Activated naive CD4-positive, alpha-beta T cell treated with anti-CD3 and anti-CD28 coated beads, Interleukin-2, amount 50 U/mL, for 24 hours (primary cell): ENCODE results near the gene PDSS2.
"Not testable (repeated sequence)": the region's sequence is repeated elsewhere in the genome, so short reads cannot be mapped to it uniquely, and the experiment has no call there.

ENCODE experiments used
- H3K27ac Mint-ChIP-seq: one replicate; pipeline ENCODE4 v1.8.0; 2021; ENCODE audit warnings: mild to moderate bottlenecking, mixed read lengths
- H3K27me3 Mint-ChIP-seq: one replicate; pipeline ENCODE4 v1.8.0; 2021; ENCODE audit warnings: mixed read lengths
- H3K36me3 Mint-ChIP-seq: one replicate; pipeline ENCODE4 v1.8.0; 2021; ENCODE audit warnings: mixed read lengths
- H3K4me1 Mint-ChIP-seq: one replicate; pipeline ENCODE4 v1.8.0; 2021; ENCODE audit warnings: mixed read lengths
- H3K4me3 Mint-ChIP-seq: one replicate; pipeline ENCODE4 v1.8.0; 2021; ENCODE audit warnings: mild to moderate bottlenecking, mixed read lengths
- H3K9me3 Mint-ChIP-seq: one replicate; pipeline ENCODE4 v1.8.0; 2021; ENCODE audit warnings: mixed read lengths

Gene PDSS2

DNA sequence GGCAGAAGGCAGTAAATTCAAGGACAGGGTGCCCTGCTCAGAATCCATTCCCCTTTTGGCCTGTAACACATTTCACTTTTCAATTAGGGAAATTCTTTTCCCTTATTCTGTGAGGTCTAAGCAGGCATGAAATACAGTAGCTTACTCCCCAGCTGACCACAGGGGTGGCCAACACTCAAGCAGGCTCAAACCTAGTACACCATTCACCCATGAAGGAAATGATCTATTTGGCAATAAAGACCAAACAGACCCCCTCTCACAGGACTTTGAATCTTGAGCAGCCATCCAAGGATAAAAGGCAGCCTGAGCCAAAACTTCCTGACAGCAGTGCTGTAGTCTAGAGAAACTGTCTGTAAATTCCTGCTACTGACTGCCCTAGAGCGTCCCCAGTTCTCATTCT, 17.7 kb downstream of the PDSS2 start:
- Mint-ChIP-seq H3K36me3 (peaks cover 19% of the 10 kb centered on the region), H3K27me3 (no peaks in the 10 kb centered on the region), H3K9me3 (peaks cover 2% of the 10 kb centered on the region), H3K4me3 (no peak overlapping the region), H3K4me1 (peaks cover 39% of the 10 kb centered on the region), H3K27ac (no peak overlapping the region)

DNA sequence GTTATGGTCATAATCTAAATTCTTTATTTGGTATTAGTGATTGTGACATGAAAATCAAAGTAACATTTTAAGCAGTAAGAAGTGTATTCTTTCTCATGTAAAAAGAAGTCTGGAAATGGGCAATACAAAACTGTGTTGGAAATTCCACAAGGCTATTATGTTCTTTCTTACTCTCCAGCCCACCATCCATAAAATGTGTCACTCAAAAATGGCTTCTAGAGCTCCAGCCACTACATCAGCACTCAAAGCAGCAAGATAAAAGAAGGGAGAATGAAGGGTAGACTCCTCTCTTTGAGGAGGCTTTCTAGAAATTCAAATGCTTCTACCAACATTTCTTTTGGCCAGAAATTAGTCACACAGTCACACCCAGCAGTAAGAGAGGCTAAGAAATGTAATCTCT, 18.4 kb downstream of the PDSS2 start:
- Mint-ChIP-seq H3K4me3 (no peak overlapping the region), H3K4me1 (peaks cover 39% of the 10 kb centered on the region), H3K27me3 (no peaks in the 10 kb centered on the region), H3K9me3 (no peaks in the 10 kb centered on the region), H3K36me3 (peaks cover 15% of the 10 kb centered on the region), H3K27ac (no peak overlapping the region)

DNA sequence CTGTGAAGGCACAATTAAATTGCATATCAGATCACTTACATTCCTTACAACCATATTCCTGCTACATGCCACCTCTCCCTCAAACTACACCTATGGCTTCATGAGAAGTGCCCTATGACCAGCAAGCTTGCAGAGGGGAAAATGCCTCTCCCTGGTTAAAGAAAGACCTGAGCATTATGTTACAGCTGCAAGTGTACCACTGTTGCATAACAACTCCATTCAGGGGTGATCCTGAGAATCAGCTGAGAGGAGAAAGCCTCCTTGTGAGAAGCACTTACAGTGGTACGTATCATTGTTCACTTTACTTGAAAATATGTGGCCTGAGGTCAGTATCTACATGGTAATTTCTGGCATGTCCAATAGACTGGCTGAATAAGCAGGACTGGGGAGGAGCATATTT, 20.0 kb downstream of the PDSS2 start:
- Mint-ChIP-seq H3K4me1 (peaks cover 39% of the 10 kb centered on the region), H3K36me3 (peaks cover 11% of the 10 kb centered on the region), H3K4me3 (no peak overlapping the region), H3K9me3 (no peaks in the 10 kb centered on the region), H3K27ac (no peak overlapping the region), H3K27me3 (no peaks in the 10 kb centered on the region)

DNA sequence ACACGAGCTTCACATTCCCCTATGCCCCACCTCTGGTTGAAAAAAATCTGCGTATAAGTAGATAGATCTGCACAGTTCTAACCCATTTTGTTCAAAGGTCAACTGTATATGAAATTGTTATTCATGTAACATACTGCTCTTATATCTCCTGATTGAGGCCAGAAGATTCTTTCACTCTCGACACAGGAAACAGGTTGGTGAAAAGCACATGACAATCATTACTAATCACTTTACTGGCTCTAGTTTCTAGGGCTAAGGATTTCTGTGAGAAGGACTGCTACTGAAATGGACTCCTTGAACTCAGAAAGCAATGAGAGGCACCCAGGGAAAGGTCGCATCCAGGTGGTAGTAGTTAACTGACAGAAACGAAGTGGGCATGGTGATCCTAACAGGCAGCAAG, 21.7 kb downstream of the PDSS2 start:
- peaks cover 46% of the 10 kb centered on the region for H3K4me1 Mint-ChIP-seq
- peaks cover 4% of the 10 kb centered on the region for H3K9me3 Mint-ChIP-seq
- peaks cover 20% of the 10 kb centered on the region for H3K36me3 Mint-ChIP-seq
- H3K4me3 Mint-ChIP-seq: no peak overlapping the region
- H3K27ac Mint-ChIP-seq: no peak overlapping the region
- no peaks in the 10 kb centered on the region for H3K27me3 Mint-ChIP-seq

DNA sequence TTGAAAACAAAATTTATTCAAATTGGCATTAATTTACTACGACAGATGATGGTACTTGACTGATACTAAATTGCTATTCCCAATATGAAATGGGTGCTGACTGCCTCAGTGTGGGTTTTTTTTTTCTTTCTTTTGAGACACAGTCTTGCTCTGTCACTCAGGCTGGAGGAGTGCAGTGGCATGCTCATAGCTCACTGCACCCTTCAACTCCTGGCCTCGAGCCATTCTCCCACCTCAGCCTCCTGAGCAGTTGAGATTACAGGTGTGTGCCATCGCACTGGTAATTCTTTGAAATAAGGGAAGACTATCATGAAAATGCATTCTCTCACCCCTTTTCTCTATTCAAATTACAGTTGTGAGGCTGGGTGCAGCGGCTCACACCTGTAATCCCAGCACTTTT, 22.5 kb downstream of the PDSS2 start:
- Mint-ChIP-seq H3K4me3 (no peak overlapping the region), H3K27me3 (no peaks in the 10 kb centered on the region), H3K36me3 (peaks cover 17% of the 10 kb centered on the region), H3K9me3 (peaks cover 4% of the 10 kb centered on the region), H3K4me1 (peaks cover 44% of the 10 kb centered on the region), H3K27ac (no peak overlapping the region)

DNA sequence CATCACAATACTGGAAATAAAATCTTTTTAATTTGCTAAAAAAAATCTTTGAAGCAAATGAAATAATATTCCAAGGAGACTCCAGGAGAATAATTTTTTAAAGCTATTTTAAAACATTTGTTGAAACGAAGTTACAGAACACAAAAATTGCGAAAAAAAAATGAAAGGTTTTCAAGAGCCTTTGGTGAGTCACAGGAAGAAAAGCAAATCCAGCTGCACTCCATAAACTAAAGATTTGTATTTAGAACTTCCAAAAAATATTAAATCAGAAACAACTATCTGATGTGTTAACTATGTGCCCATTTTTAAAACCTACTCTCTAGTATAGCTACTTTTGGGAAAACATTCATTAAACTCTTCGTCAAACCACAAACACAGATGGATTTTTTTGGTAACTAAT, 23.6 kb downstream of the PDSS2 start:
- H3K27me3 Mint-ChIP-seq: no peaks in the 10 kb centered on the region
- peaks cover 34% of the 10 kb centered on the region for H3K4me1 Mint-ChIP-seq
- no peak overlapping the region for H3K27ac Mint-ChIP-seq
- H3K9me3 Mint-ChIP-seq: peaks cover 4% of the 10 kb centered on the region
- H3K4me3 Mint-ChIP-seq: no peak overlapping the region
- H3K36me3 Mint-ChIP-seq: peaks cover 17% of the 10 kb centered on the region

DNA sequence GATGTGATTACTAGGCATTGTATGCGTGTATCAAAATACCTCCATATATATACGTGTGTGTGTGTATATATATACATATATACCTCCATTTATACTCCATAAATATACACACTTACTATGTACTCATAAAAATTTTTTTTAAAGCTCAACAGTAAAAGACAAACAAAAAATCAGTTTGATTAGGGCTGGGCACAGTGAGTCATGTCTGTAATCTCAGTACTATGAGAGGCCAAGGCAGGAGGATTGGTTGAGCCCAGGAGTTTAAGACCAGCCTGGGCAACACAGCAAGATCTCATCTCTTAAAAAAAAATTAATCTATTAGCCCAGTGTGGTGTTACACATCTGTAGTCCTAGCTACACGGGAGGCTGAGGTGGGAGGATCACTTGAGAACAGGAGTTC, 24.6 kb downstream of the PDSS2 start:
- Mint-ChIP-seq H3K4me3 (no peak overlapping the region), H3K27me3 (no peaks in the 10 kb centered on the region), H3K9me3 (peaks cover 4% of the 10 kb centered on the region), H3K36me3 (peaks cover 15% of the 10 kb centered on the region), H3K4me1 (peaks cover 33% of the 10 kb centered on the region), H3K27ac (no peak overlapping the region)

DNA sequence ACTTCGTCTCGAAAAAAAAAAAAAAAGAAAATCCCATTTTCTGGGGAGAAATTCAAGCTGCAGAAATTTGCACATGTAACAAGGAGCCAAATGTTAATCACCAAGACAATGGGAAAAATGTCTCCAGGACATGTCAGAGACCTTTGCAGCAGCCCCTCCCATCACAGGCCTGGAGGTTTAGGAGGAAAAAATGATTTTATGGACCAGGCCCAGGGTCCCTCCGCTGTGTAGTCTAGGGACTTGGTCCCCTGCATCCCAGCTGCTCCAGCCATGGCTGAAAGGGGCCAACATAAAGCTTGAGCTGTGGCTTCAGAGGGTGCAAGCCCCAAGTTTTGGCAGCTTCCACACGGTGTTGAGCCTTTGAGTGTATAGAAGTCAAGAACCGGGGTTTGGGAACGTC, 33.4 kb downstream of the PDSS2 start:
- H3K27me3 Mint-ChIP-seq, H3K4me3 Mint-ChIP-seq, H3K27ac Mint-ChIP-seq, H3K9me3 Mint-ChIP-seq: not testable (repeated sequence)
- Mint-ChIP-seq H3K4me1 (peaks cover 14% of the 10 kb centered on the region), H3K36me3 (peaks cover 21% of the 10 kb centered on the region)

DNA sequence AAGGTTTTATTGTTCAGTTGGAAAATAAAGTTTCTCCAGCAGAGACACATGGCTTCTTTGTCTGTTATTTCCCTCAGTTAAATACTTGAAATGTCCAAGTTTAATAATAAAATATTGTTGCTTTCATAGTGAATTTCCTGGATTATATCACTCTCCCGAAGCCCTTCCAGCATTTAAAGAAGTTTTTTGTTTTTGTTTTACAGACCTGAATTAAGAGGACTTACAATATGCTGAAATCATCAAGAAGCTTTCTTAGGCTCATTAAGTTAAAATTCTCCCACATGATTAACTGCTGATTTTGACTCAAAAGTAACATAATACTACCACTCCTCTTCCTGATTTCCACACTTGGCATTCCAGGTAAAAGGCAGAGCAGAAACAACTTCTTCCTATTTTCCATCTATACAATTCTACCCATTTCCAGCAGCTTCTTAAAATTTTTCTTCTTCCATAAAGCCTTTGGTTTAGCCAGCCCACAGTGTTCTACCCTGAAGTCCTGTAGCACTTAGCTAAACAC, 35.8 kb downstream of the PDSS2 start:
- H3K36me3 Mint-ChIP-seq: peaks cover 21% of the 10 kb centered on the region
- H3K27me3 Mint-ChIP-seq: no peaks in the 10 kb centered on the region
- H3K4me3 Mint-ChIP-seq: peak overlapping the region; percentile 26
- H3K27ac Mint-ChIP-seq: no peak overlapping the region
- peaks cover 28% of the 10 kb centered on the region for H3K4me1 Mint-ChIP-seq
- H3K9me3 Mint-ChIP-seq: peaks cover 7% of the 10 kb centered on the region

DNA sequence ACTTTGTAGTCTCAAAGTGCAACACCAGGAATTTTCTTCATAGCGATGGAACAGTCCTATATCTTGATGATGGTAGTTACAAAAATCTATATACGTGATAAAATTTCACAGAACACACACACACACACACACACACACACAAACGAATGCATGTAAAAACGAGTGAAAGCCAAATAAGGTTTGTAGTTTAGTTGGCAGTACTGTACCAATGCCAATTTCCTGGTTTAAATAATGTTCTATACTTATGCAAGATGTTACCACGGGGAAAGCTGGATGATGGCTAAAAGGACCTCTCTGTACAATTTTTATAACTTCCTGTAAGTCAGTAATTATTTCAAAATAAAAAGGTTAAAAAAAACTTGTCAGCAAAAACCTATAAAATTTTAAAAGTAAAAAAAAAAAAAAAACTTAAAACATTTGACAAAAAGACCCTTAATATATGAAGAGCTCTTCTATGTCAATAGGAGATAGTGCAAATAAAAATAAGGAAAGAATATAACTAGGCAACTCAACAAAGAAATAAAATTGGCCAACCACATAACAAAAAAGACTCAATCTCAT, 37.6 kb downstream of the PDSS2 start:
- Mint-ChIP-seq H3K27ac (no peak overlapping the region), H3K4me3 (no peak overlapping the region)

DNA sequence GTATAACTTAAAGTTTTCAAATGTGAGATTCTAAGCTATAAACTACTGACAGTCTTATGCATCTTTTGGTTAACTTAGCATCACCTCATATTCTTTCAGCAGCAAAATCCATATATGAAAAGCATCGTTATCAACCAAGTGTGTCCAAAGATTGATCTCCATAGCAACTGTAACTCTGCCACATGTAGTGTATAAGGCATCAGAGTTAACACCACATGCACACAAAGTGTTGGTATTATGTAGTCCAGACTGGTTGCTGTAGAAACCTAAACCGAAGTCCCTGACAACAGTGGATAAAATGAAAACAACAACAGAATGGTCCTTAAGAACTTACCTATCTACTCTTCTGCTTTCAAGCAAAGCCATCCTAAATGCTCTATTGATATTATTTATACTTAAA, 39.6 kb downstream of the PDSS2 start:
- Mint-ChIP-seq H3K36me3 (peaks cover 8% of the 10 kb centered on the region), H3K4me1 (peaks cover 33% of the 10 kb centered on the region), H3K27ac (no peak overlapping the region), H3K27me3 (no peaks in the 10 kb centered on the region), H3K9me3 (no peaks in the 10 kb centered on the region), H3K4me3 (no peak overlapping the region)

More for the DNA sequence above, 37.6 kb downstream of the PDSS2 start:
- Mint-ChIP-seq H3K36me3 (peaks cover 16% of the 10 kb centered on the region), H3K4me1 (peaks cover 33% of the 10 kb centered on the region), H3K9me3 (peaks cover under 1% of the 10 kb centered on the region), H3K27me3 (no peaks in the 10 kb centered on the region)

DNA sequence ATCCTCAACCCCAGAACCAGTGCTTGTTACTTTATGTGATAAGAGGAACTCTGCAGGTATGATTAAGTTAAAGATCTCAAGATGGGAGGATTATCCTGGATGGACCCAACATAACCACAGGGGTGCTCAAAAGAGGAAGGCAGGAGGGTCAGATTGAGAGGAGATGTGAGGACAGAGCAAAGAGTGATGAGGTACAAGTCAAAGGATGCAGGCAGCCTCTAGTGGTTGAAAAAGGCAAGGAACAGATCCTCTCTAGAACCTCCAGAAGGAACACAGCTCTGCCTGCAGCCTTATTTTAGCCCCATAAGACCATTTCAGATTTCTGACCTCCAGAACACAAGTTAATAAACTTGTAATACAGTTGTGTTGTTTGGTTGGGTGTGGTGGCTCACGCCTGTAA, 41.2 kb downstream of the PDSS2 start:
- Mint-ChIP-seq H3K4me1 (peaks cover 27% of the 10 kb centered on the region), H3K27me3 (no peaks in the 10 kb centered on the region), H3K4me3 (no peak overlapping the region), H3K27ac (no peak overlapping the region), H3K9me3 (no peaks in the 10 kb centered on the region), H3K36me3 (peaks cover 8% of the 10 kb centered on the region)

DNA sequence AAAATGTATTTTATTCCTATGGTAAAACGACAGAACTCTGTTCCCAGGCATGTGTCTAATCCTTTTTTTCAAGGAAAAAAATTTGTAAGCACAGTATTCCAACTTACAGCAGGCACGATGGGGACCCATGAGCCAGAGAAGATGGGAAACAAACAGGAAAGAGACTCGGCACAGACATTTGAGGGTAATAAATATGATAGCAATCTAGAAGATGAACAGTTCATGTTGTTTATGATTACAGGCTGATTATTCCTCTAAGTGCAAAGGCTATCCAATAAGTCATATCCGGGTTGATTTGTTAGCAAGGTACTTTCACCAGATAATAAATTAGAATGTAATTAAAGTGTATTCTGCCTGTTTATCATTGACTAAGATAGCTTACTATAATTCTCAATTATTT, 43.2 kb downstream of the PDSS2 start:
- H3K27me3 Mint-ChIP-seq: no peaks in the 10 kb centered on the region
- no peak overlapping the region for H3K4me3 Mint-ChIP-seq
- peaks cover 20% of the 10 kb centered on the region for H3K4me1 Mint-ChIP-seq
- no peaks in the 10 kb centered on the region for H3K9me3 Mint-ChIP-seq
- H3K36me3 Mint-ChIP-seq: peaks cover 15% of the 10 kb centered on the region
- H3K27ac Mint-ChIP-seq: no peak overlapping the region

DNA sequence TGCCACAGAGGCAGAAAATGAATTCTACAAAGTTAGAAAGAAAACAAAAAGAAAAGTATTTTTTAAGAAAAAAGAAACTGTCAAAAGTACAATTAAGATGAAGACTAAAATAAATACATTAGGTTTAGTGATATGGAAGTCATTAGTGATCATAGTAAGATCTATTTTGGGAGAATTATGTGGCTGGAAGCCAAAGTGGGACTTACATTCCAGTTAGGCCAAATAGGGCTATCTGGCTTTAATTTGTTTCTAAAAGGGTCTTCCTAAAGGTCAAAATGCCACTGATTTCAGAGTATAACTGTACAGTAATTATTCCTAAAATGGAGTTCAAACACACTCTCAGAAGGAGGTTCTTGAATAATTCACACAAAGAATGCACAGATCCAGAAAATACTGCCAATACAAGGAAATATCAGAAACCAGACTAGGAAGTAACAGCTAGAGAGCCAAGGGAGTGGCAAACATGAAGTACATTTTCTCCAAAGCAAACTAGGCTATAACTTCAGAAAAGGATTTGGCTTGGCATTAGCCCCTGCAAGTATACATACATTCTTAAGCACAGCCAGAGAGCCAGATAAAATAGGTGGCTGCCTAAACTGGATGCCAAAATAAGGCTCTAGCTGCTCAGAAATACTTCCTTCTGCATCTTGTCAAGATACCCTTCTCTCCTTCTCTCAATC, 45.3 kb downstream of the PDSS2 start:
- Mint-ChIP-seq H3K36me3 (peaks cover 18% of the 10 kb centered on the region), H3K4me3 (no peak overlapping the region), H3K4me1 (peaks cover 5% of the 10 kb centered on the region), H3K27me3 (no peaks in the 10 kb centered on the region), H3K27ac (no peak overlapping the region), H3K9me3 (peaks cover 5% of the 10 kb centered on the region)

DNA sequence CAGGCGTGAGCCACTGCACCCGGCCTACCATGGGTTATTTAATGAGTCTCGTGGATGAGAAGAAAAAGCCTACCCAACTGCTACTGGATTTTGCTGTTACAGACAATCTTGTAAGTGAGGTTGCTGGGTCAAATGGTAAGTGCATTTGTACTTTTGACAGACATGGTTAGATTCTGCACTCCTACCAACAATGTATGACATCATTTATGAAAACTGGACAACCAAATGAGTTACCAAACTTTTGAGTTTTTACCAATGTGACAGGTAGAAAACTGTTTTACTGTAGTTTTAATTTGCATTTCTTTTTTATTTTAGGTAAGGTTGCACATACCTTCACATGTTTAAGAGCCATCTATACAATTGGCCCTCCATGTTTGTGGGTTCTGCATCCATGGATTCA, 48.2 kb downstream of the PDSS2 start:
- Mint-ChIP-seq H3K36me3 (peaks cover 27% of the 10 kb centered on the region), H3K4me1 (no peaks in the 10 kb centered on the region), H3K27me3 (no peaks in the 10 kb centered on the region), H3K4me3 (no peak overlapping the region), H3K27ac (no peak overlapping the region), H3K9me3 (peaks cover 12% of the 10 kb centered on the region)

DNA sequence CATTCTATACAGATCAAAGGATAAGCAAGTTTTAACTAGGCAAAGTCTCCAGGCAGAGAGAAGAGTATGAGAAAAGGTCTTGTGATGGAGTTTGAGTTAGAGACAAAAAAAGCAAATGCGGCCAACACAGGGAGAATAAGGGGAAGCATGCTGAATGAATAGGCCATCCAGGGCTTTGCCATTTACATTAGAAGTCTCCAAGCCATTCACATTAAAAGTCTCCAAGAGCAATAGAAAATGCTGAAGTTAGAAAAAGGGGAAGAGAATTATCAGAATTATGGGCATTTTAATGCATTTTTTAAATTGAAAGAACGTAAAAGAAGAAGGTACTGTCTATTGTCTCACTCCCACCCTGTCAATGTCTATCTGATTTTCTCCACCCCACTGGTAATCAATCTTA, 49.4 kb downstream of the PDSS2 start:
- Mint-ChIP-seq H3K4me1 (no peaks in the 10 kb centered on the region), H3K9me3 (peaks cover 17% of the 10 kb centered on the region), H3K27ac (no peak overlapping the region), H3K36me3 (peaks cover 32% of the 10 kb centered on the region), H3K27me3 (no peaks in the 10 kb centered on the region), H3K4me3 (no peak overlapping the region)

DNA sequence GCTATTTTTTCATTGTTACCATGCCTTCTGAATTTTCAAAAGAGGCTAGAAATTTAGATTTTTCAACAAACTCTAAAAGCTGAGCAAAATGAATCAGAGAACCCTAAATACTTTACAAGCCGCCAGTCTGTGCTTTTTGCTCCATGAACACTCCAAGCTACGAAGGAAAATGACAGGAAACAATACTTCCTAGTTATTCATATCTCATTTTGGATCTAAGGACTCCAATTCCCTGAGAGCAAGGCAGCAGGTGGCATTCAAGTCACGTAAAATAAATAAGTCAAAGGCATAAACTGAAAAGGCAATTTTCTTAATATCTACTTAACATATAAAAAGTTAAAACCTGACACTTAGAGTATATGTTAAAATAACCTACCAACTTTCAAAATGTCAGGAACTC, 50.6 kb downstream of the PDSS2 start:
- Mint-ChIP-seq H3K27me3 (no peaks in the 10 kb centered on the region), H3K27ac (no peak overlapping the region), H3K9me3 (peaks cover 29% of the 10 kb centered on the region), H3K36me3 (peaks cover 41% of the 10 kb centered on the region), H3K4me1 (no peaks in the 10 kb centered on the region), H3K4me3 (no peak overlapping the region)
